ENCODE data around the gene INCA1.

GRCh38 chr17:4980644-4981216 is 16.6 kb downstream of the INCA1 start:
- no peak for TF ChIP-seq ZNF512 (CRISPR knock-in tag; IDR thresholded peaks at IDR 0.05)
- TF ChIP-seq SP5 (CRISPR knock-in tag; IDR thresholded peaks at IDR 0.05; ENCODE audit: borderline replicate concordance, low read depth) = no peak
- TF ChIP-seq MXD1 (CRISPR knock-in tag; IDR thresholded peaks at IDR 0.05) = no peak
- no peak for TF ChIP-seq ZNF468 (CRISPR knock-in tag; IDR thresholded peaks at IDR 0.05)
- no peak for TF ChIP-seq USF2 (IDR thresholded peaks at IDR 0.05; ENCODE audit: low read depth, low read length)
- TF ChIP-seq USF2 (CRISPR knock-in tag; IDR thresholded peaks at IDR 0.05; ENCODE audit: borderline replicate concordance) = no peak

Data from HepG2 (cell line).